GM06990 (cell line): ENCODE data around the gene DNAJC28.
A peak's percentile ranks its signal among the peaks of the same experiment; 100 is the strongest.

Source experiments
- DNase-seq: peaks from one replicate; pipeline ENCODE4 v3.0.0-alpha.2; 2011; ENCODE audit not compliant: insufficient read length; ENCODE audit errors: extremely low read depth
- H3K27me3 ChIP-seq: replicated peaks from 2 replicates; pipeline ENCODE4 v1.6.0; 2011; ENCODE audit warnings: low read length; ENCODE audit not compliant: control insufficient read depth, insufficient read depth
- H3K36me3 ChIP-seq: 2 replicates; pipeline ENCODE4 v1.5.1; 2011; ENCODE audit warnings: low read length; ENCODE audit not compliant: control insufficient read depth, insufficient read depth
- H3K4me3 ChIP-seq: replicated peaks from 2 replicates; pipeline ENCODE4 v1.5.1; 2011; ENCODE audit warnings: low read depth, mild to moderate bottlenecking, control low read depth, low read length
- TF ChIP-seq, protein P1 (sequence below): IDR thresholded peaks from 2 replicates; pipeline ENCODE4 v1.5.1; 2011; ENCODE audit warnings: low read length, control low read depth, mild to moderate bottlenecking, inconsistent platforms; ENCODE audit not compliant: insufficient read depth, poor library complexity, severe bottlenecking

The DNAJC28 gene, protein sequence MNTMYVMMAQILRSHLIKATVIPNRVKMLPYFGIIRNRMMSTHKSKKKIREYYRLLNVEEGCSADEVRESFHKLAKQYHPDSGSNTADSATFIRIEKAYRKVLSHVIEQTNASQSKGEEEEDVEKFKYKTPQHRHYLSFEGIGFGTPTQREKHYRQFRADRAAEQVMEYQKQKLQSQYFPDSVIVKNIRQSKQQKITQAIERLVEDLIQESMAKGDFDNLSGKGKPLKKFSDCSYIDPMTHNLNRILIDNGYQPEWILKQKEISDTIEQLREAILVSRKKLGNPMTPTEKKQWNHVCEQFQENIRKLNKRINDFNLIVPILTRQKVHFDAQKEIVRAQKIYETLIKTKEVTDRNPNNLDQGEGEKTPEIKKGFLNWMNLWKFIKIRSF

DNA sequence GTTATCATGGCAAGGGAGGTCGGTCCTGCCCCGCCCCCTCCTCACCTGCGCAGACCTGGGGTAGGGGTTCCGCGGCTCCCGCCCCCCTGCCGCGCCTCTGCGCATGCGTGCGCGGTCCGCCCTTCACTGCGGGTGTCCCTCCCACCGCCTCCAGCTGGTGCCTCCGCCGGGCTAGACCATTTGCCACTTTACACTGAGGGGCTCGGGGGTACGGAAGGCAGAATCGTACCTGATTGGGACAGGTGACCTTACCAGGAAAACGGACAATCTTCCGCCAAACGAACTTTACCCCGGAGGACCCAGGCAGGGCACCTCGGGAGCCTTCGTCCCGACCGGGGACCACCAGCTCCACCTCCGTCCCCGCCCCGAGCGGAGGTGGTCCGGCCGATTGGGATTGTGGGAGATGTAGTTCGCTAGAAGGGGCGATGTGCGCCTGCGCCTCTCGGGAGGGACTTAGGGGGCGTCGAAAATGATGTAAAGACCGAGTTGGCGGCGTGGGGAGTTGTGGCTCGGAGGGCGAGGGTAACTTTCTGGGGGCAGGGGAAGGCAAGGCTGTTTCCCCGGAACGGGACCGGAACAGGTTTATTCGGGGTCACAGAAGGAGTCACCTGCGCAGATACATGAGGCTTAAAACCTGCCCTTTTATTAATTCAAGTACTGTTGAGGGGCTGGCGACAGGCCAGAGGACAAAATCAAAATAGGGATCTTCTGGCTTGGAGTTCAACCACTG is at the start of gene DNAJC28:
Gene DNAJC28 (minus strand): TSS at position 344 of the 730 bp plus-strand sequence. CDS start 2,323 bp downstream, outside the sequence.
- H3K36me3 ChIP-seq, result no peaks in the 10 kb centered on the region
- no peaks in the 10 kb centered on the region for H3K27me3 ChIP-seq
- TF ChIP-seq, protein P1, sequence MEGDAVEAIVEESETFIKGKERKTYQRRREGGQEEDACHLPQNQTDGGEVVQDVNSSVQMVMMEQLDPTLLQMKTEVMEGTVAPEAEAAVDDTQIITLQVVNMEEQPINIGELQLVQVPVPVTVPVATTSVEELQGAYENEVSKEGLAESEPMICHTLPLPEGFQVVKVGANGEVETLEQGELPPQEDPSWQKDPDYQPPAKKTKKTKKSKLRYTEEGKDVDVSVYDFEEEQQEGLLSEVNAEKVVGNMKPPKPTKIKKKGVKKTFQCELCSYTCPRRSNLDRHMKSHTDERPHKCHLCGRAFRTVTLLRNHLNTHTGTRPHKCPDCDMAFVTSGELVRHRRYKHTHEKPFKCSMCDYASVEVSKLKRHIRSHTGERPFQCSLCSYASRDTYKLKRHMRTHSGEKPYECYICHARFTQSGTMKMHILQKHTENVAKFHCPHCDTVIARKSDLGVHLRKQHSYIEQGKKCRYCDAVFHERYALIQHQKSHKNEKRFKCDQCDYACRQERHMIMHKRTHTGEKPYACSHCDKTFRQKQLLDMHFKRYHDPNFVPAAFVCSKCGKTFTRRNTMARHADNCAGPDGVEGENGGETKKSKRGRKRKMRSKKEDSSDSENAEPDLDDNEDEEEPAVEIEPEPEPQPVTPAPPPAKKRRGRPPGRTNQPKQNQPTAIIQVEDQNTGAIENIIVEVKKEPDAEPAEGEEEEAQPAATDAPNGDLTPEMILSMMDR, result no peak
- peak within 1 kb of the TSS; percentile 83 for H3K4me3 ChIP-seq
- DNase-seq, result peak; percentile 93

DNA sequence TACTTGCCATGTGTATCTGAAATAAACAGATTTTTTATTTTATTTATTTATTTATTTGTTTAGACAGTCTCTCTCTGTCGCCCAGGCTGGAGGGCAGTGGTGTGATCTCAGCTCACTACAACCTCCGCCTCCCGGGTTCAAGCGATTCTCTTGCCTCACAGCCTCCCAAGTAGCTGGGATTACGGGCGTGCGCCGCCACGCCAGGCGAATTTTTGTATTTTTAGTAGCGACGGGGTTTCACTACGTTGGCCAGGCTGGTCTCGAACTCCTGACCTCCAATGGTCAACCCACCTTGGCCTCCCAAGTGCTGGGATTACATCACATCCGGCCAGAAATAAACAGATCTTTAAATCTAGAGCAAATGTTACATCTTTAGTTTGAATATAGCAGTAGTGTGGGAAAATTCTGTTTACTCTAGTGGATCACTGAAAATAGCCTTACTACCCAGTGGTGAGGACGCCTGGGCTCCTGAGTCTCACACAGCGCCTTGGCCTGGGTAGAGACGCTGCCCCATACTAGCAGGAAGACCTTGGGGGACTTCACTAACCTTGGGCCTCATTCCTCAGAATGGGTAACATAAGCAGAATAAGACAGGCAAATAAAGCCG is 49.7 kb upstream of the DNAJC28 start:
- Histone ChIP-seq H3K36me3 (peaks cover 9% of the 10 kb centered on the region), H3K27me3 (no peaks in the 10 kb centered on the region), H3K4me3 (peak overlapping the region; percentile 81)
- TF ChIP-seq, protein P1, result no peak
- peak; percentile 47 for DNase-seq

DNA sequence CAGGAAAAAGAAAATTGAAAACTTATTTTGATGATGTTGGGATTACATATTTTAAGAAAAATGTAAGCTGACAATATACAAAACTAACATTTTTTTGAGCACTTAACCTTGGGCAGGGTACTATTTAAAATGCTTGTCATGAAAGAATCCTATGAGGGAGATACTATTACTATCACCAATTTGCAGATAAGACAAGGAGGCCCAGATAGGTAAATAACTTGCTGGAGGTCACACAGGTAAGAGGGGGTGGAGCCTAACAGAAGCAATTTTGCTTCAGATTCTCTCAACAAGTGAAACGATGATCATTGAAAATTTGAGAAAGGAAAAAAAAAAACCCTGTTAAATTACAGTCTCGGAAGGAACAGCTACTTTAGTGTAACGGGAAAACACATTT is 49.2 kb upstream of the DNAJC28 start:
- DNase-seq, result no peak
- peak overlapping the region; percentile 81 for H3K4me3 ChIP-seq
- H3K36me3 ChIP-seq, result peaks cover 10% of the 10 kb centered on the region
- no peaks in the 10 kb centered on the region for H3K27me3 ChIP-seq
- TF ChIP-seq, protein P1, result no peak

DNA sequence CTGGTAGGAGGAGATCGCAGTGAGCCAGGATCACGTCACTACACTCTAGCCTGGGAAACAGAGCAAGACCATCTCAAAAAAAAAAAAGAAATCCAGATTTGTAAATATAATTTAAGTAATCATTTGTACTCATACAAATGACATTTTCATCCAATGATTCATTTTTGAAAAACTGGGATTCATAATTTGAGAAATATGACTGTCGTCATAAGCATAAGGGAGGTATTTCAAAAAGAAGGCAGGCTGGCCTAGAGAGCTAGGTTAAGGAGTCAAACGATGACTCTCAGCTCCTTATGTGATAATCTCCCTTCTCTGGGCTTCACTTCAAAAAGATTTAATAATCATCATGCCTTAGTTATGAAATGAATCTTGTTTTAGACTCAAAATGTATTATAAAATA is 48.1 kb upstream of the DNAJC28 start:
- H3K36me3 ChIP-seq, result peaks cover 10% of the 10 kb centered on the region
- DNase-seq, result no peak
- no peaks in the 10 kb centered on the region for H3K27me3 ChIP-seq
- H3K4me3 ChIP-seq, result no peak overlapping the region
- TF ChIP-seq, protein P1, result no peak

DNA sequence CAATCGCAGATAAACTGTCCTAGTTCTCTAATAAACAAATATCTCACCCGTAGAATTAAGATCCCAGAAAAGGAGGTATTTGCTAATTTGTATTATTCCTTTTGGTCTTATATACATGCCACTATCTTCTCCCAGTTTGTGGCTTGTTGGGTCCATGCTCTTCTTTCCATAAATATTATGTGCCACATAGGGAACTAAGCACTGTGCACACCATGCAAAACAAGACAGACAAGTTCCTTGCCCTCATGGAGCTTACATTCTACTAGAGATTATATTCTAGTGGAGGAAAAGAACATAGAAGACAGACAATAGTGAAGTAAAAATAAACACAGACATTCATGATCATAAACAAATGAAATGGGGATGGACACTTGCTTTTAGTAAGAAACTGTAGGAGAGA is 45.7 kb upstream of the DNAJC28 start:
- DNase-seq, result no peak
- TF ChIP-seq, protein P1, result no peak
- Histone ChIP-seq H3K27me3 (no peaks in the 10 kb centered on the region), H3K36me3 (peaks cover 19% of the 10 kb centered on the region), H3K4me3 (no peak overlapping the region)
